ENCODE results near the gene VEGFC. TPM values are rescaled to one million over a fixed set of nuclear protein-coding genes. Genes with fewer than 3 reads are reported as not detected.

The VEGFC gene
- total and polyA plus RNA-seq, 9 donors, result 3.2 to 19.5 (median 5.4) TPM

GRCh38 chr4:176636292-176636691 is 156.4 kb downstream of the VEGFC start:
- 66 to 88% (median 73%) methylated on average over 1 of the region's 1 CpG for WGBS, 3 donors
- no peak overlapping the region for H3K27ac ChIP-seq

GRCh38 chr4:176635372-176636261 is 157.1 kb downstream of the VEGFC start:
- intact Hi-C loops (cut with DNase I), result no loop called here
- DNase-seq, result no peak
- Histone ChIP-seq H3K36me3 (no peaks in the 10 kb centered on the region), H3K27ac (no peak overlapping the region), H3K9me3 (no peaks in the 10 kb centered on the region), H3K4me1 (ENCODE audit: insufficient read depth) (no peaks in the 10 kb centered on the region), H3K4me3 (no peak overlapping the region), H3K27me3 (no peaks in the 10 kb centered on the region)
- TF ChIP-seq POLR2A (IDR thresholded peaks at IDR 0.05) (no peak), EP300 (IDR thresholded peaks at IDR 0.05) (no peak), CTCF (IDR thresholded peaks at IDR 0.05) (no peak)
- 29 to 50% (median 31%) methylated on average over 8 of the region's 8 CpGs for WGBS, 3 donors

More at GRCh38 chr4:176636292-176636691, 156.4 kb downstream of the VEGFC start:
- DNase-seq, result no peak
- no peak overlapping the region for H3K4me3 ChIP-seq
- no peaks in the 10 kb centered on the region for H3K4me1 ChIP-seq (ENCODE audit: insufficient read depth)
- no peak for TF ChIP-seq CTCF (IDR thresholded peaks at IDR 0.05)
- TF ChIP-seq POLR2A (IDR thresholded peaks at IDR 0.05), result no peak
- no peak for TF ChIP-seq EP300 (IDR thresholded peaks at IDR 0.05)
- H3K9me3 ChIP-seq, result no peaks in the 10 kb centered on the region
- no peaks in the 10 kb centered on the region for H3K27me3 ChIP-seq
- intact Hi-C loops (cut with DNase I), result no loop called here
- H3K36me3 ChIP-seq, result no peaks in the 10 kb centered on the region

Data from ovary (tissue), 9 donors.